Measurements from ENCODE around the gene KRTAP6-2.

GRCh38 chr21:30582870-30583269 is 15.8 kb downstream of the KRTAP6-2 start:
- TF ChIP-seq CTCF (IDR thresholded peaks at IDR 0.05) (no peak), POLR2AphosphoS5 (IDR thresholded peaks at IDR 0.05) (no peak), EP300 (IDR thresholded peaks at IDR 0.05) (no peak), POLR2A (IDR thresholded peaks at IDR 0.05) (no peak)
